GM12892 (cell line): ENCODE data around the gene PCDHGA8.
"Not testable (repeated sequence)": the region's sequence is repeated elsewhere in the genome, so short reads cannot be mapped to it uniquely, and the experiment has no call there.

ENCODE experiments used
- POLR2A ChIP-seq: IDR thresholded peaks from 2 replicates; pipeline ENCODE4 v1.6.1; 2011; ENCODE audit warnings: low read depth, low read length, control low read depth
- POLR2AphosphoS5 ChIP-seq: IDR thresholded peaks from 2 replicates; pipeline ENCODE4 v1.6.1; 2011; ENCODE audit warnings: low read depth, low read length, control low read depth
- TAF1 ChIP-seq: IDR thresholded peaks from 2 replicates; pipeline ENCODE4 v1.6.1; 2011; ENCODE audit warnings: low read depth, mild to moderate bottlenecking, control low read depth, low read length, borderline replicate concordance

- TF ChIP-seq POLR2A, TAF1, POLR2AphosphoS5: not testable (repeated sequence)
Observed at GRCh38 chr5:141432308-141432707, 39.9 kb downstream of the PCDHGA8 start.
